WTC11 (cell line): ENCODE data around the gene GBF1. TPM values are rescaled to one million over a fixed set of nuclear protein-coding genes. Genes with fewer than 3 reads are reported as not detected.

ENCODE experiments used
- ATAC-seq: fragments of 200-7000 bp; cut with Tn5 transposase; 2 replicates; pipeline ENCODE4 v1.10.0; 2021; ENCODE audit warnings: mild to moderate bottlenecking, moderate library complexity
- CTCF ChIA-PET: fragments of 300-600 bp; sonication (Branson Sonifier 250); formaldehyde crosslinking; loops from one replicate; lab custom pipeline; 2021; ENCODE audit warnings: antibody characterized with exemption; lab: Charles Lee
- POLR2A ChIA-PET: fragments of 350-600 bp; sonication (Branson Sonifier 250); formaldehyde crosslinking; loops from one replicate; lab custom pipeline; 2021; ENCODE audit warnings: antibody characterized with exemption; lab: Charles Lee
- DNase-seq: peaks from one replicate; pipeline ENCODE4 v3.0.0; 2021; ENCODE audit warnings: low spot score
- H3K27ac Mint-ChIP-seq: 2 replicates; pipeline ENCODE4 v1.8.0; 2021; ENCODE audit warnings: mixed read lengths
- H3K27me3 Mint-ChIP-seq: 2 replicates; pipeline ENCODE4 v1.8.0; 2021; ENCODE audit warnings: low read depth, mild to moderate bottlenecking, moderate library complexity, mixed read lengths
- H3K36me3 Mint-ChIP-seq: 2 replicates; pipeline ENCODE4 v1.8.0; 2021; ENCODE audit warnings: mixed read lengths
- H3K4me1 Mint-ChIP-seq: 2 replicates; pipeline ENCODE4 v1.8.0; 2022; ENCODE audit warnings: mixed read lengths
- H3K4me3 Mint-ChIP-seq: 2 replicates; pipeline ENCODE4 v1.8.0; 2021; ENCODE audit warnings: mild to moderate bottlenecking, moderate library complexity, mixed read lengths
- H3K9me3 Mint-ChIP-seq: 2 replicates; pipeline ENCODE4 v1.8.0; 2021; ENCODE audit warnings: mixed read lengths
- AR ChIP-seq: fragments of 250-450 bp; sonication (Bioruptor Pico); IDR thresholded peaks from 2 replicates; pipeline ENCODE4 v1.9.0; 2021; ENCODE audit warnings: mild to moderate bottlenecking
- E2F1 ChIP-seq: sonication (generic); formaldehyde crosslinking; IDR thresholded peaks from 2 replicates; pipeline ENCODE4 v1.8.0; 2022; ENCODE audit warnings: mild to moderate bottlenecking, missing genetic modification reagents
- EMX1 ChIP-seq: fragments of 250-450 bp; sonication (Bioruptor Pico); IDR thresholded peaks from 2 replicates; pipeline ENCODE4 v1.8.0; 2021; ENCODE audit warnings: mild to moderate bottlenecking
- IRF1 ChIP-seq: sonication (generic); formaldehyde crosslinking; IDR thresholded peaks from 2 replicates; pipeline ENCODE4 v1.8.0; 2023; ENCODE audit warnings: missing genetic modification reagents
- MAX ChIP-seq: sonication (generic); formaldehyde crosslinking; IDR thresholded peaks from 2 replicates; pipeline ENCODE4 v1.8.0; 2022; ENCODE audit warnings: mild to moderate bottlenecking, missing genetic modification reagents
- OVOL2 ChIP-seq: fragments of 250-450 bp; sonication (Bioruptor Pico); IDR thresholded peaks from 2 replicates; pipeline ENCODE4 v1.9.0; 2021; ENCODE audit warnings: mild to moderate bottlenecking, borderline replicate concordance
- PRRX2 ChIP-seq: fragments of 250-450 bp; sonication (Bioruptor Pico); IDR thresholded peaks from 2 replicates; pipeline ENCODE4 v1.8.0; 2021; ENCODE audit warnings: mild to moderate bottlenecking
- SMAD3 ChIP-seq: sonication (generic); formaldehyde crosslinking; IDR thresholded peaks from 2 replicates; pipeline ENCODE4 v1.8.0; 2022; ENCODE audit warnings: missing genetic modification reagents, mild to moderate bottlenecking, borderline replicate concordance
- SMAD4 ChIP-seq: sonication (generic); formaldehyde crosslinking; IDR thresholded peaks from 2 replicates; pipeline ENCODE4 v1.8.0; 2022; ENCODE audit warnings: mild to moderate bottlenecking, missing genetic modification reagents
- SP1 ChIP-seq: sonication (generic); formaldehyde crosslinking; conservative IDR thresholded peaks from 2 replicates; pipeline ENCODE4 v1.8.1; 2022; ENCODE audit warnings: missing genetic modification reagents
- TEAD1 ChIP-seq: sonication (generic); formaldehyde crosslinking; IDR thresholded peaks from 2 replicates; pipeline ENCODE4 v1.8.0; 2022; ENCODE audit warnings: mild to moderate bottlenecking, missing genetic modification reagents
- TEAD4 ChIP-seq: sonication (generic); formaldehyde crosslinking; IDR thresholded peaks from 2 replicates; pipeline ENCODE4 v1.8.0; 2022; ENCODE audit warnings: mild to moderate bottlenecking, missing genetic modification reagents
- USF1 ChIP-seq: sonication (generic); formaldehyde crosslinking; IDR thresholded peaks from 2 replicates; pipeline ENCODE4 v1.8.0; 2022; ENCODE audit warnings: mild to moderate bottlenecking, missing genetic modification reagents
- ZNF263 ChIP-seq: sonication (generic); formaldehyde crosslinking; IDR thresholded peaks from 2 replicates; pipeline ENCODE4 v1.8.1; 2022; ENCODE audit warnings: low read depth, mild to moderate bottlenecking, moderate library complexity, missing genetic modification reagents
- total RNA-seq: library from RNA; stranded (reverse); gene quantifications from 3 replicates; pipeline ENCODE4 v1.2.3, GENCODE V29; 2021
- TF ChIP-seq, protein P1 (sequence below): fragments of 250-450 bp; sonication (Bioruptor Pico); IDR thresholded peaks from 2 replicates; pipeline ENCODE4 v1.9.0; 2021; ENCODE audit warnings: moderate library complexity, mild to moderate bottlenecking, inconsistent platforms, borderline replicate concordance
- TF ChIP-seq, protein P2 (sequence below): sonication (generic); formaldehyde crosslinking; IDR thresholded peaks from 2 replicates; pipeline ENCODE4 v1.8.1; 2022; ENCODE audit warnings: missing genetic modification reagents, borderline replicate concordance
- TF ChIP-seq, protein P3 (sequence below): fragments of 200-600 bp; IDR thresholded peaks from 2 replicates; pipeline ENCODE4 v1.8.0; 2022; ENCODE audit warnings: antibody characterized with exemption

Gene GBF1
- total RNA-seq, 1 experiment from 2014 or later = 32.4 TPM

DNA sequence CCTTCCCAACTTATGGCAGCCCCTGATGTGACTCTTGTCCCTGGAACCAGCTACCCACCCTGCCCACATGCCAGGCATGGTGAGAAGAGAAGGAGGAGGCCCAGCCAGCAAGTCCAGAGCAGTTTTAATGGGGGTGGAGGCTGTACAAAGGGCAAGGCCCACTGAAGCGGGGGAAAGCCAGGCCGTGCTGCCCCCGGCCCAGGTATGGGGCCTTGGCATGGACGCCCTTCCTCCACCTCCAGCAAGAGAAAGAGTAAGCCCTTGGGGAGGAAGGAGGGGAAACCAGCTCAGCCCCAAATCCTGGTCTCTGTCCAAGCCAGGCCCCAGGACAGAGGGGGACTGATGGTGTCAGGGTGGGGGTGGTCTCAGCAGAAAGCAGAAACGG lies 157.2 kb downstream of the GBF1 start:
- DNase-seq (no peak), ATAC-seq (no peak)
- no peaks in the 10 kb centered on the region for H3K9me3 Mint-ChIP-seq
- no peaks in the 10 kb centered on the region; the same call in 1 of the 2 replicates for H3K36me3 Mint-ChIP-seq
- H3K4me1 Mint-ChIP-seq = peaks cover 3% of the 10 kb centered on the region; the same call in 1 of the 2 replicates
- ChIA-PET CTCF (interaction anchor here (0.7 to 4.8 kb wide), 8 partner anchors 8 to 181 kb away, joined by 3 to 68 read pairs (median 22); partner anchors contain the start of genes FBXL15 and NFKB2), POLR2A (no interaction called here)
- H3K27me3 Mint-ChIP-seq = peaks cover 27% of the 10 kb centered on the region
- H3K4me3 Mint-ChIP-seq = no peak overlapping the region
- no peak overlapping the region for H3K27ac Mint-ChIP-seq
- TF ChIP-seq USF1 (no peak), OVOL2 (CRISPR knock-in tag) (no peak), TEAD4 (no peak), MAX (CRISPR knock-in tag) (no peak), SMAD3 (CRISPR knock-in tag) (no peak), AR (CRISPR knock-in tag) (no peak), PRRX2 (CRISPR knock-in tag) (no peak), EMX1 (CRISPR knock-in tag) (no peak), E2F1 (no peak), SMAD4 (CRISPR knock-in tag) (no peak), IRF1 (no peak), TEAD1 (no peak), ZNF263 (CRISPR knock-in tag) (no peak), SP1 (no peak)
- TF ChIP-seq, protein P1, sequence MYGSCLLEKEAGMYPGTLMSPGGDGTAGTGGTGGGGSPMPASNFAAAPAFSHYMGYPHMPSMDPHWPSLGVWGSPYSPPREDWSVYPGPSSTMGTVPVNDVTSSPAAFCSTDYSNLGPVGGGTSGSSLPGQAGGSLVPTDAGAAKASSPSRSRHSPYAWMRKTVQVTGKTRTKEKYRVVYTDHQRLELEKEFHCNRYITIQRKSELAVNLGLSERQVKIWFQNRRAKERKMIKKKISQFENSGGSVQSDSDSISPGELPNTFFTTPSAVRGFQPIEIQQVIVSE = no peak
- TF ChIP-seq, protein P2, sequence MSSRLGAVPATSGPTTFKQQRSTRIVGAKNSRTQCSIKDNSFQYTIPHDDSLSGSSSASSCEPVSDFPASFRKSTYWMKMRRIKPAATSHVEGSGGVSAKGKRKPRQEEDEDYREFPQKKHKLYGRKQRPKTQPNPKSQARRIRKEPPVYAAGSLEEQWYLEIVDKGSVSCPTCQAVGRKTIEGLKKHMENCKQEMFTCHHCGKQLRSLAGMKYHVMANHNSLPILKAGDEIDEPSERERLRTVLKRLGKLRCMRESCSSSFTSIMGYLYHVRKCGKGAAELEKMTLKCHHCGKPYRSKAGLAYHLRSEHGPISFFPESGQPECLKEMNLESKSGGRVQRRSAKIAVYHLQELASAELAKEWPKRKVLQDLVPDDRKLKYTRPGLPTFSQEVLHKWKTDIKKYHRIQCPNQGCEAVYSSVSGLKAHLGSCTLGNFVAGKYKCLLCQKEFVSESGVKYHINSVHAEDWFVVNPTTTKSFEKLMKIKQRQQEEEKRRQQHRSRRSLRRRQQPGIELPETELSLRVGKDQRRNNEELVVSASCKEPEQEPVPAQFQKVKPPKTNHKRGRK (CRISPR knock-in tag) = no peak
- TF ChIP-seq, protein P3, sequence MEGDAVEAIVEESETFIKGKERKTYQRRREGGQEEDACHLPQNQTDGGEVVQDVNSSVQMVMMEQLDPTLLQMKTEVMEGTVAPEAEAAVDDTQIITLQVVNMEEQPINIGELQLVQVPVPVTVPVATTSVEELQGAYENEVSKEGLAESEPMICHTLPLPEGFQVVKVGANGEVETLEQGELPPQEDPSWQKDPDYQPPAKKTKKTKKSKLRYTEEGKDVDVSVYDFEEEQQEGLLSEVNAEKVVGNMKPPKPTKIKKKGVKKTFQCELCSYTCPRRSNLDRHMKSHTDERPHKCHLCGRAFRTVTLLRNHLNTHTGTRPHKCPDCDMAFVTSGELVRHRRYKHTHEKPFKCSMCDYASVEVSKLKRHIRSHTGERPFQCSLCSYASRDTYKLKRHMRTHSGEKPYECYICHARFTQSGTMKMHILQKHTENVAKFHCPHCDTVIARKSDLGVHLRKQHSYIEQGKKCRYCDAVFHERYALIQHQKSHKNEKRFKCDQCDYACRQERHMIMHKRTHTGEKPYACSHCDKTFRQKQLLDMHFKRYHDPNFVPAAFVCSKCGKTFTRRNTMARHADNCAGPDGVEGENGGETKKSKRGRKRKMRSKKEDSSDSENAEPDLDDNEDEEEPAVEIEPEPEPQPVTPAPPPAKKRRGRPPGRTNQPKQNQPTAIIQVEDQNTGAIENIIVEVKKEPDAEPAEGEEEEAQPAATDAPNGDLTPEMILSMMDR = no peak
